HG03039 (cell line): ENCODE measurements around the gene CFLAR.
"Not testable (repeated sequence)": the region's sequence is repeated elsewhere in the genome, so short reads cannot be mapped to it uniquely, and the experiment has no call there.

Experiments
- ATAC-seq: cut with Tn5 transposase; IDR thresholded peaks from one replicate; pipeline ENCODE4 v1.9.1; 2021; ENCODE audit warnings: mild to moderate bottlenecking, moderate library complexity; ENCODE audit not compliant: unreplicated experiment

The CFLAR gene

GRCh38 chr2:201118121-201118960 is 2.4 kb downstream of the CFLAR start:
- ATAC-seq, result peak; percentile 37

GRCh38 chr2:201118961-201119854 is 3.2 kb downstream of the CFLAR start:
- no peak for ATAC-seq

GRCh38 chr2:201122276-201122675 is 6.3 kb downstream of the CFLAR start:
- no peak for ATAC-seq

GRCh38 chr2:201126308-201127151 is 10.6 kb downstream of the CFLAR start:
- ATAC-seq, result no peak

GRCh38 chr2:201127152-201127511 is 11.2 kb downstream of the CFLAR start:
- no peak for ATAC-seq

GRCh38 chr2:201127570-201127969 is 11.6 kb downstream of the CFLAR start:
- no peak for ATAC-seq

GRCh38 chr2:201128033-201128432 is 12.1 kb downstream of the CFLAR start:
- no peak for ATAC-seq

- ATAC-seq, result no peak
These were observed 13.1 kb downstream of the CFLAR start for GRCh38 chr2:201128933-201129505.

- no peak for ATAC-seq
These were observed 14.7 kb downstream of the CFLAR start for GRCh38 chr2:201130524-201131186.

GRCh38 chr2:201132518-201132917 is 16.6 kb downstream of the CFLAR start:
- no peak for ATAC-seq

GRCh38 chr2:201135386-201135785 is 19.4 kb downstream of the CFLAR start:
- ATAC-seq, result no peak

- no peak for ATAC-seq
These were observed 20.9 kb downstream of the CFLAR start for GRCh38 chr2:201136889-201137321.

- ATAC-seq, result no peak
These were observed 21.8 kb downstream of the CFLAR start for GRCh38 chr2:201137505-201138400.

- no peak for ATAC-seq
These were observed 22.5 kb downstream of the CFLAR start for GRCh38 chr2:201138401-201138970.

- not testable (repeated sequence) for ATAC-seq
These were observed 23.2 kb downstream of the CFLAR start for GRCh38 chr2:201138986-201139781.

- ATAC-seq, result no peak
These were observed 24.1 kb downstream of the CFLAR start for GRCh38 chr2:201139836-201140604.
